Kidney (tissue), 14 donors: ENCODE data around the gene AADACL2. TPM values are rescaled to one million over a fixed set of nuclear protein-coding genes. Genes with fewer than 3 reads are reported as not detected.

Experiments used
- DNase-seq, 5 donors: peaks; one replicate each; pipeline ENCODE4 v3.0.0-alpha.2; 2013 to 2020
- FAIRE-seq: peaks from 2 replicates; lab custom pipeline; 2012; peaks lifted over from hg19 to GRCh38; lab: Jason Lieb, UNC
- H3K27ac ChIP-seq, 2 donors: one replicate each; pipeline ENCODE4 v1.7.0; 2013; ENCODE audit warnings: low read depth in 2 of 2, low read length in 2 of 2, inconsistent platforms in 1 of 2
- H3K27me3 ChIP-seq: one replicate; pipeline ENCODE4 v1.7.1; 2013; ENCODE audit warnings: low read length, inconsistent platforms; ENCODE audit not compliant: control insufficient read depth, insufficient read depth
- H3K36me3 ChIP-seq, 3 donors: one replicate each; pipeline versions ENCODE4 v1.7.0 to v1.7.1; 2013; ENCODE audit warnings: low read length in 3 of 3, control low read depth in 1 of 3, inconsistent platforms in 1 of 3; ENCODE audit not compliant: insufficient read depth in 3 of 3, control insufficient read depth in 2 of 3
- H3K4me1 ChIP-seq, 3 donors: one replicate each; pipeline versions ENCODE4 v1.7.0 to v1.7.1; 2013; ENCODE audit warnings: low read length in 3 of 3, inconsistent platforms in 1 of 3, low read depth in 1 of 3; ENCODE audit not compliant: control insufficient read depth in 2 of 3, insufficient read depth in 2 of 3
- H3K4me3 ChIP-seq, 3 donors: one replicate each; pipeline versions ENCODE4 v1.7.0 to v1.8.1; 2013; ENCODE audit warnings: low read length in 3 of 3, control low read depth in 1 of 3, inconsistent platforms in 1 of 3
- H3K9ac ChIP-seq, 3 donors: one replicate each; pipeline versions ENCODE4 v1.7.0 to v1.7.1; 2013; ENCODE audit warnings: low read length in 3 of 3, control low read depth in 1 of 3, inconsistent platforms in 1 of 3
- H3K9me3 ChIP-seq, 3 donors: one replicate each; pipeline versions ENCODE4 v1.7.0 to v1.7.1; 2013; ENCODE audit warnings: low read length in 3 of 3, control low read depth in 1 of 3, inconsistent platforms in 1 of 3; ENCODE audit not compliant: control insufficient read depth in 2 of 3, insufficient read depth in 1 of 3
- CTCF ChIP-seq: IDR thresholded peaks from 3 replicates; pipeline ENCODE4 v1.5.1; 2012; ENCODE audit warnings: mild to moderate bottlenecking, moderate library complexity, borderline replicate concordance; ENCODE audit not compliant: insufficient read depth; ENCODE audit errors: extremely low read depth
- intact Hi-C: fragments of 100-400 bp; cut with DNase I; formaldehyde crosslinking; loops from one replicate; pipeline ENCODE4 v1.11.1; 2022
- polyA plus RNA-seq: library from polyadenylated mRNA; stranded (reverse); fragments of 350-450 nt; fragmentation: Illumina TruSeq; extraction: RNeasy Lipid Tissue Mini Kit (QIAGEN cat#74804); gene quantifications from one replicate; pipeline ENCODE4 v1.2.3, GENCODE V29; 2014; ENCODE audit warnings: low read depth, low replicate concordance; ENCODE audit not compliant: insufficient read depth
- total RNA-seq: library from RNA; stranded (reverse); fragmentation: NEBNext Ultra II Directional; extraction: Animal tissue kit (Norgen Biotek cat#: 25700); gene quantifications from one replicate; pipeline ENCODE4 v1.2.1, GENCODE V29; 2021
- donor health status: control.
- donor health status: control.
- donor health status: control.
- donor health status: control.
- donor health status: control.
- donor health status: DM: yes; HTN: yes; CAD: no.
- donor health status: Normal renal cell carcinoma (clear cell type).

The AADACL2 gene
- total and polyA plus RNA-seq, 2 donors from 2014 or later, result not detected

GRCh38 chr3:151765685-151766084 lies 32.0 kb downstream of the AADACL2 start:
- Histone ChIP-seq H3K27me3 (no peaks in the 10 kb centered on the region), H3K27ac (no peak overlapping the region), H3K36me3 (no peaks in the 10 kb centered on the region), H3K9ac (no peak overlapping the region), H3K4me3 (no peak overlapping the region), H3K9me3 (no peaks in the 10 kb centered on the region), H3K4me1 (peaks cover 0 to 2% (median 0%) of the 10 kb centered on the region in 3 donors)
- intact Hi-C loops, result no loop called here
- TF ChIP-seq CTCF, result no peak
- DNase-seq (no peak), FAIRE-seq (no peak)

- no peak for FAIRE-seq
- no peak for DNase-seq
- no peaks in the 10 kb centered on the region for H3K36me3 ChIP-seq
- H3K9ac ChIP-seq, result no peak overlapping the region
- intact Hi-C loops, result no loop called here
- peaks cover 0 to 3% (median 2%) of the 10 kb centered on the region in 3 donors for H3K4me1 ChIP-seq
- H3K27me3 ChIP-seq, result no peaks in the 10 kb centered on the region
- H3K9me3 ChIP-seq, result no peaks in the 10 kb centered on the region
- TF ChIP-seq CTCF, result no peak
- H3K27ac ChIP-seq, result no peak overlapping the region
- no peak overlapping the region for H3K4me3 ChIP-seq
Measured at GRCh38 chr3:151766454-151766853, 32.7 kb downstream of the AADACL2 start.

- no peaks in the 10 kb centered on the region for H3K36me3 ChIP-seq
- DNase-seq (no peak), FAIRE-seq (no peak)
- no peaks in the 10 kb centered on the region for H3K9me3 ChIP-seq
- H3K9ac ChIP-seq, result no peak overlapping the region
- H3K4me3 ChIP-seq, result no peak overlapping the region
- H3K27me3 ChIP-seq, result no peaks in the 10 kb centered on the region
- intact Hi-C loops, result no loop called here
- no peak overlapping the region for H3K27ac ChIP-seq
- H3K4me1 ChIP-seq, result peaks cover 0 to 6% (median 2%) of the 10 kb centered on the region in 3 donors
- TF ChIP-seq CTCF, result no peak
Measured at GRCh38 chr3:151768393-151768930, 34.7 kb downstream of the AADACL2 start.

- no peak overlapping the region for H3K9ac ChIP-seq
- no peaks in the 10 kb centered on the region for H3K36me3 ChIP-seq
- no peaks in the 10 kb centered on the region for H3K27me3 ChIP-seq
- FAIRE-seq, result no peak
- no peak overlapping the region for H3K4me3 ChIP-seq
- H3K4me1 ChIP-seq, result peaks cover 0 to 6% (median 2%) of the 10 kb centered on the region in 3 donors
- no peaks in the 10 kb centered on the region for H3K9me3 ChIP-seq
- DNase-seq, result no peak
- no peak for TF ChIP-seq CTCF
- H3K27ac ChIP-seq, result no peak overlapping the region
- intact Hi-C loops, result no loop called here
Measured at GRCh38 chr3:151769175-151769574, 35.4 kb downstream of the AADACL2 start.
